Measurements from ENCODE around the gene BEND7.

GRCh38 chr10:13414137-13414536, 114.7 kb downstream of the BEND7 start:
- no peak for TF ChIP-seq GABPA (tag; conservative IDR thresholded peaks at IDR 0.05; ENCODE audit: low read depth)
- no peak for TF ChIP-seq KAT2B (IDR thresholded peaks at IDR 0.05; ENCODE audit: low read depth, low read length)
- no peak for TF ChIP-seq CHD4 (IDR thresholded peaks at IDR 0.05; ENCODE audit: insufficient read depth, insufficient replicate concordance, low read depth, low read length, poor library complexity, severe bottlenecking)
- no peak for TF ChIP-seq NCOA6 (IDR thresholded peaks at IDR 0.05)
- no peak for TF ChIP-seq ZFP36 (IDR thresholded peaks at IDR 0.05; ENCODE audit: low read depth, low read length, partially characterized antibody)
- no peak for TF ChIP-seq ZNF589 (CRISPR knock-in tag; IDR thresholded peaks at IDR 0.05; ENCODE audit: low read depth)
- TF ChIP-seq CTCF (IDR thresholded peaks at IDR 0.05 in 2 of 3, conservative IDR thresholded peaks at IDR 0.05 in 1 of 3; ENCODE audit: insufficient read depth in 2 of 3, low read depth in 1 of 3, low read length in 3 of 3): no peak
- no peak for TF ChIP-seq EP300 (IDR thresholded peaks at IDR 0.05; ENCODE audit: low read length)
- no peak for TF ChIP-seq REST (IDR thresholded peaks at IDR 0.05; ENCODE audit: borderline replicate concordance)
- no peak for TF ChIP-seq REST (CRISPR knock-in tag; IDR thresholded peaks at IDR 0.05; ENCODE audit: low read depth)
- TF ChIP-seq CTBP1 (IDR thresholded peaks at IDR 0.05; ENCODE audit: borderline replicate concordance): no peak

Data from K562 (cell line).